DND-41 (cell line): Measurements from ENCODE around the gene HSPA1B.

Experiments
- CTCF ChIP-seq: IDR thresholded peaks from 2 replicates; pipeline ENCODE4 v1.5.1; 2012; ENCODE audit warnings: borderline replicate concordance, low read length, moderate library complexity, mild to moderate bottlenecking; ENCODE audit not compliant: poor library complexity, severe bottlenecking; ENCODE audit errors: extremely low read depth
- EZH2 ChIP-seq: IDR thresholded peaks from 3 replicates; pipeline ENCODE4 v1.6.1; 2012; ENCODE audit warnings: borderline replicate concordance, low read depth, mild to moderate bottlenecking, moderate library complexity, low read length, inconsistent platforms; ENCODE audit not compliant: severe bottlenecking

GRCh38 chr6:31822036-31822821 lies 5.3 kb upstream of the HSPA1B start:
- TF ChIP-seq CTCF (no peak), EZH2 (no peak)
